H4 (cell line): ENCODE measurements around the gene TSSC4. TPM values are rescaled to one million over a fixed set of nuclear protein-coding genes. Genes with fewer than 3 reads are reported as not detected.
"Not testable (repeated sequence)": the region's sequence is repeated elsewhere in the genome, so short reads cannot be mapped to it uniquely, and the experiment has no call there.

Source experiments
- DNase-seq: peaks from one replicate; pipeline ENCODE4 v3.0.0-alpha.2; 2015; ENCODE audit warnings: low spot score
- total RNA-seq: library from RNA; depleted of rRNA; stranded (reverse); fragments of >200 nt; shearing (Covaris generic); gene quantifications from 2 replicates; pipeline ENCODE4 v1.2.3, GENCODE V29; 2014; rRNA removed

TSSC4 gene
- total RNA-seq: 32.8 and 52.2 TPM in 2 replicates

- peak; percentile 100 for DNase-seq
These were observed at the start of gene TSSC4 for GRCh38 chr11:2400069-2400761. TSSC4 (plus strand) TSS chr11:2400750; CDS start chr11:2402634, 1,884 bp downstream.

- DNase-seq: no peak
These were observed 48.8 kb upstream of the TSSC4 start for GRCh38 chr11:2351701-2352100.

DNA sequence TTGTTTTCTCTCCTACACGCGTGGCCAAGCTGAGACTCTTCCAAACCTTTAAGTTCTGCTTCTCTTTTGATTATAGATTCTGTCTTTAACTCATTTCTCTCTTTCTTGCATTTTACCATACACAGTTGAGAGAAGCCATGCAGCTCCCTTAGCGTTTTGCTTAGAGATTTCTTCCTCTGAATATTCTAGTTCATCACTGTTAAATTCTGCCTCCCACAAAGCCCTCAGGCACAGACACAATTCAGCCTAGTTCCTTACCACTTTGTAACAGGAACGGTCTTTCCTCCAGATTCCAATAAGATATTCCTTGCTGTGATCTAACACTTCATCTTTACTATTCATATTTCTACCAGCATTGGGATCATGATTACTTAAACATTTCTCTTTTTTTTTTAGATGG lies 48.1 kb upstream of the TSSC4 start:
- DNase-seq: no peak

DNA sequence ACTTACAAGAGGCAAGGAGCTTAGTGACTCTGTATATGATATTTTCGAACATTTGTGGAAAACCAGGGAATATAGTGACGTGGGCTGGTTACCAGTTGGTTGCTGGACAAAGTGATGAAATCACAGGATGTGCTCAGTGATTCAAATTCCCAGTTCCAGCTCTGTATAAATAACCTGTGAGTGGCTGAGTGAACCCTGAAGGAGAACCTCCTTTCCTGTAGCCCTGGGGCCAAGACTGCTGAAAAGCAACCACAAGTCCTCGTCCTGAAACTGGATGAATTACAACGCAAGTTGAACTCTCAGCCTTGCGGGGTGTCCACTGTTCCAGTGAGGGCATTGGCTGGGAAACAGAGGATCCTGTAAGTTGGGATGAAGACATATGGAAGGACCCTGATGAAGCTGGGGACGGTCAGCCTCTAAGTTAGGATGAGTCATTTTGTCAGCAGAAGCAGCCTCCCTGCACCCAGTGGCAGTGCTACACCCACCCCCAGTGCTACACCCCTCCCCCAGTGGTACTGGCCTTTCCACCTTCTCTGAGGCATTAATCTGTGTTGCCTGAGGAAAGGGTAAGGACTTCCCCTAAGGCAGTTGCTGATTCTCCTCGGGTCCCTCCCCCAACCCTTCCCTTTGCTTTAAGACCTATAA lies 45.4 kb upstream of the TSSC4 start:
- DNase-seq: peak; percentile 45

DNA sequence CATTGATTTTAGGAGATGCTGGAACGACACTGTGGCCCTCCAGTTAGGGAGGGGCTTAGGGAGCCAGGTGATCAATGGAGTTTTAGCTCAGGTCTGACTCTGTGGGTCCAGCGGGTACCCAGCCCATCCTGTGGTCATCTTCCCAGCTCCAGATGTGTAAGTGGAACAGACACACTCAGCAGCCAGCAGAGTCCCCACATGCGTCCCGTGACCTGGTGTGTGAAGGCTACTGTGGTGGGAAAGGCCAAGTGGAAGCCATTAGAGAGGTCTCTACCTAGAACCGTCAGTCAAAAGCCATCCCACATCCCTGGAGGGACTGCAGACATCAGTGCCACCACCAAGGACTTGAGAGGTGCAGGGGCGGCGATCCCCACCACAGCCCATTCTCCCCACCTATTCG lies 43.3 kb upstream of the TSSC4 start:
- DNase-seq: no peak

- DNase-seq: not testable (repeated sequence)
These were observed 42.9 kb upstream of the TSSC4 start for GRCh38 chr11:2357651-2358050.

DNA sequence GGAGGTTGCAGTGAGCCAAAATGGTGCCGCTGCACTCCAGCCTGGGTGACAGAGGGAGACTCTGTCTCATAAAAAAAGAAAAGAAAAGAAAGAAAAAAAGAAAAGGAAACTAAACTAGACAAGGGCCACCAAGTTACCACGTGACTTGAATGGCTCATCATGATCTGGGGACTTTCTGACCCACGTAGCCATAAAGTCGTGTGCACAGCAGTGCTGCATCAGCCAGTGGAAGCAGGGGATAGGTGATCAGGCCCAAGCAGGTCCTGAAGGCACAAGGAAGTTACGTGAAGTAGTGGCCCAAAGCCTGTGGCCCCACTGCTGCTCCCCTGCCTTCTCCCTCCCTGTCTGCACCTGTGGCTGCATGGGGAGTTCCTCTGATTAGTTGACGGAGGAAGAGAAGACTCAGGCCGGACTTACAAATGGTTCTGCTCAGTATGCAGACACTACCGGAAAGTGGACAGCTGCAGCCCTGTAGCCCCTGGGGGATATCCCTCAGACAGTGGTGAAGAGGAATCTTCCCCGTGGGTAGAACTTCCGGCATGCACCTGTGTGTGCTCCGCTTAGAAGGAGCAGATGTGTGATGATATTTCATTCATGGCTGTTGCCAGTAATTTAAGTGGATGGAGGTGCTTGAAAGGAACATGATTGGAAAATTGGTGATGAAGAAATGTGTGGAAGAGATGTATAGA lies 41.7 kb upstream of the TSSC4 start:
- DNase-seq: no peak

DNA sequence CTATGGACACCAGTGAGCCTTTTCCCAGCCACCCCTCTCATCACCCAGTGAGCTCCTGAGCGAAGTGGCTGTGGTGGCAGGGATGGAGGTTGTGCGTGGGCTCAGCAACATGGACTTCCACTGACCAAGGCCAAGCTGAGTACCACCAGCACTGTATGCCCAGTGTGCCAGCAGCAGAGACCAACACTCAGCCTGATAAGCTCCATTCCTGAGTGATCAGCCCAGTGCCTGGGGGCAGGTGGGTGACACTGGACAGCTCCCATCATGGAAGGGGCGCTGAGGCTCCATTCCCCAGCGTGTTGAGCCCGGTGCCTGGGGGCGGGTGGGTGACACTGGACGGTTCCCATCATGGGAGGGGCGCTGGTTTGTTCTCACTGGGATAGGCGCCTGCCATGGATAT lies 41.0 kb upstream of the TSSC4 start:
- DNase-seq: no peak

DNA sequence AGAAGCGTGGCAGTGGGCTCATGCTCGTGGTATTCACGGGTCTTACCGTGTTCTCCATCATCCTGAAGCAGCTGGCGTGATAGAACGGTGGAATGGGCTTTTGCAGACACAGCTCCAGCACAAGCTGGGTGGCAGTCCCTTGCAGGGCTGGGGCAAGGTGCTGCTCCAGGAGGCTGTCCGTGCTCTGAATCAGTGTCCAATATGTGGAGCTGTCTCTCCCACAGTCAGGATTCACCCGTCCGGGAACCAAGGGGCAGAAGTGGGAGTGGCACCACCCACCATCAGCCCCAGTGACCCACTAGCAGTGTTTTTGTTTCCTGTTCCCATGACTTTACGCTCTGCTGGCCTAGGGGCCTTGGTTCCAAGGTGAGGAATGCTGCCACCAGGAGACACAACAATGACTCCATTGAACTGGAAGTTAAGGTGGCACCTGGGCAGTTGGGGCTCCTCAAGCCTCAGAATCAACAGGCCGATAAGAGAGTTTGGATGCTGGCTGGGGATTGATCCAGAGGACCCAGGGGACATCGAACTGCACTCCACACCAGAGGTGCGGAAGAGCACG lies 40.4 kb upstream of the TSSC4 start:
- DNase-seq: no peak

DNA sequence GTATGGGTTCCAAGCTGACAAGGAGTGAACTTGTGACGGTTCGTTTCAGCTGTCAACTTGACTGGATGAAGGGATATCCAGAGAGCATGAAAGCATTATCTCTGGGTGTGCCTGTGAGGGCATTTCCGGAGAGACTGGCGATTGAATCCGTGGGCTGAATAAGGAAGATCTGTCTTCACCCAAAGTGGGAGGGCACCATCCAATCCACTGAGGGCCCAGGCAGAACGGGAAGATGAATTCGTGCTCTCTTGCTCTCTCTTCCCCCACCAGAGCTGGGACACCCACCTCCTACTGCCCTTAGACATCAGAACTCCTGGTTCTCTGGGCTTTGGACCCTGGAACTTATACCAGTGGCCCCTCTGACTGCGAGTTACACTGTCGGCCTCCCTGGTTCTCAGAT lies 39.0 kb upstream of the TSSC4 start:
- no peak for DNase-seq

- DNase-seq: no peak
These were observed 38.1 kb upstream of the TSSC4 start for GRCh38 chr11:2362414-2362813.

GRCh38 chr11:2363130-2363529 lies 37.4 kb upstream of the TSSC4 start:
- DNase-seq: no peak

- no peak for DNase-seq
These were observed 36.8 kb upstream of the TSSC4 start for GRCh38 chr11:2363577-2364370.

DNA sequence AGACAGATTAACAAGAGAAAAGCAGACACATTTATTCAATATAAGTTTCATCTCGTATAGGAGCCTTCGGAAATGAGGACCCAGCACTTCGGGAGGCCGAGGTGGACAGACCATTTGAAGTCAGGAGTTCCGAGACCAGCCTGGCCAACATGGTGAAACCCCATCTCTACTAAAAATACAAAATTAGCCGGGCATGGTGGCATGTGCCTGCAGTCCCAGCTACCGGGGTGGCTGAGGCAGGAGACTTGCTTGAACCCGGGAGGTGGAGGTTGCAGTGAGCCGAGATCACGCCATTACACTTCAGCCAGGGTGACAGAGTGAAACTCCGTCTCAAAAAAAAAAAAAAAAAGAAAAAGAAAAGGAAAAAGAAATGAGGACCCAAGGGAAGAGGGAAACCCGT lies 36.2 kb upstream of the TSSC4 start:
- not testable (repeated sequence) for DNase-seq

DNA sequence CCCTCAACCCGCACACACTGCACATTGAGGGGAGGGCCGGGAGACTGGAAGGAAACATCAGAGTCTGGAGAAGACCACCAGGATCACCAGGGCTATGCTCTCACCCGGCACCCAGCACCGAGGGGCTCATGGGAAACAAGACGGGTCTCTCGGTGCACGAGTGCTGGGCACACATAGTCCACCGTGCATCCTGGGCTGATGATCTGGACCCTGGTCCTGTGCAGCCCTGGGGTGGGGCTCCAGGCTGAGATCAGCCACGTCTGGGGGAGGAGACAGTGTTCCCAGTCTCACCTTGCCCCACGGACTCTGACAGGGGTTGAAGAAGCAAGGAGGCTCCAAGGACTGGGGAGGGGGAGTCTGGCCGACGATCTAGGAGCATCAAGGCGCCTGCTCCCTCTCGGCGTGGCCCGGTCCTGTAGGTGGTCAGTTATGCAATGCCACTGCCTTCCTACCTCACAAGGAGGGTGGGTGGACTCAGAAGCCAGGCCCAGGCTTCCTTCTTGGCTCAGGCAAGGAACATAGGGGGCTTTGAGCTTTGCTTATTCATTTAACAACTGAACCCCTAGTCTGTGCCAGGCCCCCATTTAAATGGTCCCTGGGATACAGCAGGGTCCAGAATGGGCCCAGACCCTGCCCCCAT lies 34.9 kb upstream of the TSSC4 start:
- DNase-seq: no peak

GRCh38 chr11:2366276-2366675 lies 34.3 kb upstream of the TSSC4 start:
- no peak for DNase-seq

DNA sequence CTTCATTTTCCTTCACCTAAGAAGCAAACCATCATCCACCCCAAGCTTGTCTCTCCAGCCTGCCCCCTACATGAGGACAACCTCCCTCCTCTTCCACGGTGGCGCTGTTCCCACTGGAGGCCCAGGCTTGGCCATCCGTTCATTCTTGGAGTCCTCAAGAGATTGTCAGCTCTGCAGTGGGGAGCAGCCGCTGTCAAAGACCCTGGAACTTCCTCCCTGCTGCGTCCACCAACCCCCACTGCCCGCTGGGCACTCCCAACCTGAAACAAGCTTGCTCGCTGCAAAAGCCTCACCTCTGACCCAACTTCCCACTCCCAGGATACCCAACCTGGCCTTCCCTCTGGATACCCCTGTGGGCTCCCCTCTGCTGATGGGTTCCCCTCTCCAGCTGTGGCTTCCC lies 33.8 kb upstream of the TSSC4 start:
- no peak for DNase-seq

DNA sequence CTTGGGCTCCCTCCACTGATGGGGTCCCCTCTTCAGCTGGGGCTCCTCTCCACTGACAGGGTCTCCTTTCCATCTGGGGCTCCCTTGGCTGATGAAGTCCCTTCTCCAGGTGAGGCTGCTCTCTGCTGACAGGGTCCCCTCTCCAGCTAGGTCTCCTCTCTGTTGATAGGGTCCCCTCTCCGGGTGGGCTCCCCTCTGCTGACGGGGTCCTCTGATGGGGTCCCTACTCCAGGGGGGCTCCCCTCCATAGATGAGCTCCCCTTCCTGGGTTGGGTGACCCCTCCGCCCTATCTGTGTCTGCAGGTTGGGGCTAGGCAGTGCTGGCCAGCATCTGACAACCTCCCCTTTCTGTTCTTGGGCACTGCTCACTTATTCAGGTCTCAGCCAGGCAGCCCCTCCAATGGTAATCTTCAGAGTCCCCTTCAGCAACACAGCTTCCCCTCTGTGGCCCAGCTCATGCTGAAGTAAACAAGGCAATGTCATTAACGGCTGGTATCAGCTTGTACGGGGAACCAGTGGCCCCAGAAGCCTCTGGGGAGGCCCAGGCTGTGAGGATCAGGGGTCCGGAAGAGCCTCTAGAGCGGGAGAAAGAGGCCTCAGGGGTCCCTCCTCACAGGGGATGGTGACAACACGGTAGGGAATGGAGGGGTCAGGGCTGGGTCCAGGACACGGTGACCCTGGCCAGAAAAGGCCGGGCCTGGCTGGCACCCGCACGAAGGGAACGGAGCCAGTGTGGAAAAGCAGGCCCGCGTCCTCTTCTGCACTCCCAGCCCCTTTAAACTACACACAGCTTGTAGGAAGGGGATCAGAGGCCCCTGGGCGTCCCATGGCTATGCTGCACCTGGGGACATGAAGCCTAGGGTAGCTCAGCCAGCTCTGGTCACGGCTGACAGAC lies 33.0 kb upstream of the TSSC4 start:
- DNase-seq: no peak

DNA sequence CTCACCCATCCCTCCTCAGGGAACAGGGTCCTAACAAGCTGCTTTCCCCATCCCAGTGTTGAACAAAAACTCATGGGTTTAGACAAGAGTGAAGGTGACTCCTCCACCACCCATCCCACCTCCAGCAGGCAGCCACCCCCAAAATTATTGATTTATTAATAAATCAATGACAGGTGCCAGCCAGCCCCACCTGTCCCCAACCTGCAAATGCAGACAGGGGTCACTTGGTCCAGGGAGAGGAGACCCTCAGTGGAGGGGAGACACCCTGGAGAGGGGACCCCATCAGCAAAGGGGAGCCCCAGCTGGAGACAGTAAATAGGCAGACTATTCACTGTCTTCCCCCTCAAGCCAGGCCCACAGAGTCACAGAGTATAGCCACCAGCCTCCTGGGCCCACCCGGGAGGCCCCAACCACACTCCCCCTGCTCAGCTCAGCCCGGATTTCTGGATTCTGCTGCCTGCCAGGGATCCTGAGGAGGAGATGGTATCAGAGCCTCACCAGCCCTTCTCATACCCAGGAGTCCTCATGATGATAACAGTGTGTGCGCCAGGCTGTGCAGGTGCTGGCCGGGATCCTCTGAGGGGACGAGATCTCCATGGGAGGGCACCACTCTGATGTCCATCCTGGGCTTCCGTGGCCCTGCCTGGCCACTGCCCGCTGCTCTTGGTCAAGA lies 32.2 kb upstream of the TSSC4 start:
- DNase-seq: no peak

DNA sequence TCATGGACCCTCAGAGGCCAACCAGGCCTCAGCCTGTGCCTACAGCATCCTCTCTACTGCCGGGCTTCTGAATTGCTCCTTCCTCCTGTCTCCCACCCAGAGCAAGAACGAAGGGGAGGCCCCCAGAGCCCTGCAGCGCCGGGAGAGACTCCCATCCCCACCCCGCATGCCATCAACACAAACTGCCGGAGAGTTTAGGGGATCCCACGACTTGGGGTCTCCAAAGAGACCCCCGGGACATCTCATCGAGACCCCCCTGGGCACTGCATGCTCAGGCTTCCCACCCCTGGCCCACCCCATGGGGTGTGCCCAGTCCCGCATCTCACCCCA lies 31.7 kb upstream of the TSSC4 start:
- DNase-seq: no peak
